Lower leg skin (tissue), 4 donors: ENCODE measurements around the gene NFASC. TPM values are rescaled to one million over a fixed set of nuclear protein-coding genes. Genes with fewer than 3 reads are reported as not detected.

ENCODE experiments used
- DNase-seq, 2 donors: peaks; one replicate each; pipeline ENCODE4 v3.0.0-alpha.2; 2019; ENCODE audit warnings: low spot score in 2 of 2
- H3K4me3 ChIP-seq: fragments of 200-600 bp; sonication (generic); 2 replicates; pipeline ENCODE4 v1.5.1; 2017; ENCODE audit warnings: mild to moderate bottlenecking, low read depth; ENCODE audit not compliant: poor library complexity, severe bottlenecking
- POLR2A ChIP-seq, 2 donors: fragments of 450-650 bp; IDR thresholded peaks; one replicate each; pipeline ENCODE4 v1.6.1; 2016 to 2017; ENCODE audit warnings: antibody characterized with exemption in 2 of 2, mild to moderate bottlenecking in 1 of 2, moderate library complexity in 1 of 2
- WGBS, 2 donors: methylation state at CpG; one replicate each; pipeline ENCODE4 v1.1.5; 2018; 5-methylcytosine and 5-hydroxymethylcytosine counted together
- intact Hi-C: fragments of 100-400 bp; cut with DNase I; formaldehyde crosslinking; loops from one replicate; pipeline ENCODE4 v1.15.0; 2023; ENCODE audit warnings: low total_unique reads
- total RNA-seq, 4 donors: library from RNA; depleted of rRNA; stranded (reverse); fragments of >200 nt; gene quantifications; one replicate each; pipeline ENCODE4 v1.1.0, GENCODE V29; 2016
- TF ChIP-seq, protein P1 (sequence below), 3 donors: fragments of 450-650 bp; IDR thresholded peaks; one replicate each; pipeline ENCODE4 v1.5.1; 2016; ENCODE audit warnings: antibody characterized with exemption in 3 of 3, mild to moderate bottlenecking in 3 of 3, moderate library complexity in 2 of 3

Gene NFASC
- total RNA-seq, 4 donors from 2014 or later = 10.2 to 17.2 (median 14.2) TPM

DNA sequence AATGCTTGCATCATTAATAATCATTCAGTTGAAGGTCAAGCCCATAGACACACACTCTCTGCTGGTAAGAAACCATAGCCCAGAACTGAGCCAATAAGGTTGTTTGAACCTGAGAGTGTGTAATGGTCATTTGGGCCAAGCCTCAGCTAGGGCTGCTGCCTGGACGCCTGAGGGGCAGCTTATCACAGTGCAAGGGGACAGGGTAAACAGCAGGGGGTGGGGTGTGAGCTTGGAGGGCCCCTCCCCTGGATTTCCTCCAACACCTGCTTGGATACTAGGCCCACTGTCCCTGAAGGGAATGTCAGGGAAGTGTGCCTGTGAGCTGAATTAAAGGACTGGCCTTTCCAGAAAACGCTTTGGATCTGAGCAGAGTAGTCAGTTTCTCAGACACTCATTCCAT, 147.7 kb downstream of the NFASC start:
- 73 to 89% methylated on average over 2 of the region's 2 CpGs for WGBS, 2 donors
- H3K4me3 ChIP-seq = no peak overlapping the region
- intact Hi-C loops = no loop called here
- TF ChIP-seq POLR2A (IDR thresholded peaks at IDR 0.05) = no peak
- TF ChIP-seq, protein P1, sequence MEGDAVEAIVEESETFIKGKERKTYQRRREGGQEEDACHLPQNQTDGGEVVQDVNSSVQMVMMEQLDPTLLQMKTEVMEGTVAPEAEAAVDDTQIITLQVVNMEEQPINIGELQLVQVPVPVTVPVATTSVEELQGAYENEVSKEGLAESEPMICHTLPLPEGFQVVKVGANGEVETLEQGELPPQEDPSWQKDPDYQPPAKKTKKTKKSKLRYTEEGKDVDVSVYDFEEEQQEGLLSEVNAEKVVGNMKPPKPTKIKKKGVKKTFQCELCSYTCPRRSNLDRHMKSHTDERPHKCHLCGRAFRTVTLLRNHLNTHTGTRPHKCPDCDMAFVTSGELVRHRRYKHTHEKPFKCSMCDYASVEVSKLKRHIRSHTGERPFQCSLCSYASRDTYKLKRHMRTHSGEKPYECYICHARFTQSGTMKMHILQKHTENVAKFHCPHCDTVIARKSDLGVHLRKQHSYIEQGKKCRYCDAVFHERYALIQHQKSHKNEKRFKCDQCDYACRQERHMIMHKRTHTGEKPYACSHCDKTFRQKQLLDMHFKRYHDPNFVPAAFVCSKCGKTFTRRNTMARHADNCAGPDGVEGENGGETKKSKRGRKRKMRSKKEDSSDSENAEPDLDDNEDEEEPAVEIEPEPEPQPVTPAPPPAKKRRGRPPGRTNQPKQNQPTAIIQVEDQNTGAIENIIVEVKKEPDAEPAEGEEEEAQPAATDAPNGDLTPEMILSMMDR (IDR thresholded peaks at IDR 0.05) = no peak
- no peak for DNase-seq

DNA sequence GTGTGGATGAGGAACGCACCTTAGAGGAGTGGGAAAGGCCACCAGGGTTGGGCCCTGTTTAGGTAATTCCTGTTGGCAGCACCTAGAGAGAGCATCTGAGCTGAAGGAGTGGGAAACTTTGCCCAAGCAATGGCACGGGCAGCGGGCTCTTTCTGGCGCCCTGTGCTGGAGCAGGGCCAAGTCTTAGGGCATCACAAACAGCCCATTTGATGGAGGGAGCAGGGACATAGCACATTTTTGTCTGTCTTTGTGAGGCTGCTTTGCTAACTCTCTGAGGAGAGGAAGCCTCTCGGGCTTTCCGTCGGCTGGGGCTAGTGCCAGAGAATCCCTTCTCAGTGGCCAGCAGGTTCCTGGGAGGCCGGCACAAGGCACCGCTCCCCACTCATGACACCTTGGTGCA, 149.8 kb downstream of the NFASC start:
- H3K4me3 ChIP-seq = no peak overlapping the region
- DNase-seq = no peak
- WGBS, 2 donors = 75 to 83% methylated on average over 6 to 9 of the region's 9 CpGs
- intact Hi-C loops = no loop called here
- no peak for TF ChIP-seq POLR2A (IDR thresholded peaks at IDR 0.05)
- TF ChIP-seq, protein P1 (IDR thresholded peaks at IDR 0.05) = no peak

DNA sequence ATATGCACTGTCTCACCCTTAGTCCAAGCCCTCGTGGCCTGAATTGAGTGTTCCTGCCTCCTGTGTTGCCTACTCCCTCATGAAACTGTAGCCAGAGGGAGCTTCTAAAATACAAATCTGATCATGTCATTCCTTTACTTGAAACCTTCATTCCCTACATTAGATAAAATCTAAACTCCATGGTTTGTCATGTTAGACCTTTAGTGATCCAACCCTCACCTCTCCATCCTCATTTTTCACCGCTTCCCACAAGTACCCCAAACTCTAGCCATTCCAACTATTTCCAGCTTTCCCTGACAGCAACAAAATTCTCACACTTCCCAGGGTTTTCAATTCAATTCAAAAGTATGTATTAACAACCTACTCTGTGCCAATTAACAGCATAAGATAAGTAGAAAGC, 154.0 kb downstream of the NFASC start:
- intact Hi-C loops = no loop called here
- TF ChIP-seq POLR2A (IDR thresholded peaks at IDR 0.05) = no peak
- TF ChIP-seq, protein P1 (IDR thresholded peaks at IDR 0.05) = no peak
- WGBS, 2 donors = 90 to 99% methylated on average over 2 of the region's 2 CpGs
- H3K4me3 ChIP-seq = no peak overlapping the region
- DNase-seq = no peak

DNA sequence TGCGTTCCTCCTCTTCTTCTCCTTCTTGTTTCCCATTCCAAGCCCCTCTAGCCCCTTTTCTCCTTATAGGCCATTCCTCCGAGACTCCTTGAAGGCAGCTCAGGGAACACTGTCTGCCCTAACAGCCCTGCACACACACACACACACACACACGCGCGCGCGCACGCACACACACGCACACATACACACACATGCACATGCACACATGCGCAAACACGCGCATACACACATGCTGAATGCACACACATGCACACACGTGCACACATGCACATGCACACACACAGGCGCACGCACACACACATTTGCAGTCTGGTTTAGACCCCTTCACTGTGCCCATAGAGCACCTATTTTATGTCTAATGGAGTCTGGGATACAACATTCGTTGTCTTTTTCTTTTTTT, 154.6 kb downstream of the NFASC start:
- intact Hi-C loops = no loop called here
- no peak for DNase-seq
- no peak overlapping the region for H3K4me3 ChIP-seq
- WGBS, 2 donors = 84% methylated on average over 16 of the region's 16 CpGs
- no peak for TF ChIP-seq POLR2A (IDR thresholded peaks at IDR 0.05)
- TF ChIP-seq, protein P1 (IDR thresholded peaks at IDR 0.05) = no peak

DNA sequence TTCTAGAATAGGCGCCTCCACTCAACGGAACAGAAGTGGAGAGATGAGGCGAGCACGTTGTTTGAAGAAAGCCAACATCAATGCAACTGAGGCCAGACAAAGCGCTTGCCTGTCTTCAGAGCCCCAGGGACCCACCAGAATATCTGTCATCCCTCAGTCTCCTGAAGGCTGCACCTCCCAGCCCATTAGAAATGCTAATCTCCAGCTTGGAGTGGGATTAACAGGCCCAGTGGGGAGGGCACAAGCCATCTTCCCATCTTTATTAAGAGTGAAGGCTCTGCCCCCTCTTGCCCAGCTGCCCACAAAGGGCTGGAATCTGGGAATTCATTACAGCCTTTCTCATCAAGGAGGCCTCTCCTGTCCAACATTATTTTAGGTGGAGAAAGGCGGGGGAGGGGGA, 155.5 kb downstream of the NFASC start:
- H3K4me3 ChIP-seq = no peak overlapping the region
- TF ChIP-seq POLR2A (IDR thresholded peaks at IDR 0.05) = no peak
- TF ChIP-seq, protein P1 (IDR thresholded peaks at IDR 0.05) = no peak
- 80 to 83% methylated on average over 6 of the region's 6 CpGs for WGBS, 2 donors
- intact Hi-C loops = no loop called here
- no peak for DNase-seq

DNA sequence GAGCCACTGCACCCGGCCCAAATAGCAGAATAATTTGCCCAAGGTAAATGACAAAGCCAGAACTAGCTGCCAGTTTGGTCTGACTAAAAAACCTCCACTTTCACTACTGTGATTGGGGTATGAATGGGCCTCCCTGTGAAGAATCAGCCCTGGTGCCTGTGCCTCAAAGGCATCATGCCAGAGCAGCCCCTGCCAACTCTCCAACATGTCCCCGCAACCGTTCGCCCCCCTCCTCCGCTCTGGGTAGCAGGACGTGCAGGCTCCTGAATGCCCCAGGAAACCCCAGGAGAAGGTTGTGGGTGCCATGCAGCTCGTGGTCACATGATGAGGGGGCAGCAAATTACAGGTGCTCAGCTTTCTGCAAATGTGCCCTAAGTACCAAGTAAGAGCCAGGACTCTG, 157.7 kb downstream of the NFASC start:
- 54% methylated on average over 7 of the region's 7 CpGs for WGBS, 2 donors
- intact Hi-C loops = no loop called here

More for the DNA sequence above, 157.7 kb downstream of the NFASC start:
- no peak overlapping the region for H3K4me3 ChIP-seq
- TF ChIP-seq POLR2A (IDR thresholded peaks at IDR 0.05) = no peak
- TF ChIP-seq, protein P1 (IDR thresholded peaks at IDR 0.05) = no peak
- DNase-seq = no peak
